ENCODE results near the gene STK32C. TPM values are rescaled to one million over a fixed set of nuclear protein-coding genes. Genes with fewer than 3 reads are reported as not detected.
"Not testable (repeated sequence)": the region's sequence is repeated elsewhere in the genome, so short reads cannot be mapped to it uniquely, and the experiment has no call there.

The STK32C gene
- total and polyA plus RNA-seq, 8 donors: 9.9 to 18.2 (median 11.6) TPM

- no peak for TF ChIP-seq CTCF (IDR thresholded peaks at IDR 0.05)
- Histone ChIP-seq H3K4me1 (peaks cover 0 to 7% of the 10 kb centered on the region in 2 donors), H3K4me3 (no peak overlapping the region), H3K27me3 (no peaks in the 10 kb centered on the region), H3K36me3 (no peaks in the 10 kb centered on the region), H3K27ac (no peak overlapping the region), H3K9me3 (no peaks in the 10 kb centered on the region)
- DNase-seq (peak in 1 of 4 donors; percentile 60), ATAC-seq (no peak)
- intact Hi-C loops (cut with DNase I): no loop called here
Observed at GRCh38 chr10:132270256-132270655, 37.5 kb downstream of the STK32C start.

- peaks cover 0 to 7% of the 10 kb centered on the region in 2 donors for H3K4me1 ChIP-seq
- intact Hi-C loops (cut with DNase I): no loop called here
- DNase-seq (peak in 1 of 4 donors; percentile 61), ATAC-seq (no peak)
- no peak overlapping the region for H3K27ac ChIP-seq
- H3K9me3 ChIP-seq: no peaks in the 10 kb centered on the region
- H3K36me3 ChIP-seq: no peaks in the 10 kb centered on the region
- no peaks in the 10 kb centered on the region for H3K27me3 ChIP-seq
- H3K4me3 ChIP-seq: no peak overlapping the region
- TF ChIP-seq CTCF (IDR thresholded peaks at IDR 0.05): no peak
Observed at GRCh38 chr10:132269266-132270230, 38.2 kb downstream of the STK32C start.

GRCh38 chr10:132267916-132268315 lies 39.8 kb downstream of the STK32C start:
- H3K27ac ChIP-seq; H3K9me3 ChIP-seq; H3K4me3 ChIP-seq; ATAC-seq; intact Hi-C loops (cut with DNase I); H3K36me3 ChIP-seq; H3K4me1 ChIP-seq; H3K27me3 ChIP-seq: not testable (repeated sequence)
- peak in 1 of 4 donors; percentile 41 for DNase-seq

- Histone ChIP-seq H3K9me3 (no peaks in the 10 kb centered on the region), H3K4me3 (no peak overlapping the region), H3K27ac (no peak overlapping the region), H3K27me3 (no peaks in the 10 kb centered on the region), H3K4me1 (peaks cover 0 to 7% of the 10 kb centered on the region in 2 donors), H3K36me3 (no peaks in the 10 kb centered on the region)
- intact Hi-C loops (cut with DNase I): no loop called here
- TF ChIP-seq CTCF (IDR thresholded peaks at IDR 0.05): no peak
- peak in 1 of 4 donors; percentile 67 for DNase-seq
- no peak for ATAC-seq
Observed at GRCh38 chr10:132266594-132267161, 41.1 kb downstream of the STK32C start.

GRCh38 chr10:132265890-132266496 lies 41.8 kb downstream of the STK32C start:
- no peak for DNase-seq
- intact Hi-C loops (cut with DNase I): no loop called here
- no peak for ATAC-seq

More at GRCh38 chr10:132265890-132266496, 41.8 kb downstream of the STK32C start:
- Histone ChIP-seq H3K4me3 (no peak overlapping the region), H3K27ac (no peak overlapping the region), H3K9me3 (no peaks in the 10 kb centered on the region), H3K4me1 (peaks cover 0 to 7% of the 10 kb centered on the region in 2 donors), H3K36me3 (no peaks in the 10 kb centered on the region), H3K27me3 (no peaks in the 10 kb centered on the region)
- no peak for TF ChIP-seq CTCF (IDR thresholded peaks at IDR 0.05)

Data from left lung (tissue), 10 donors.